Measurements from ENCODE around the gene ZPBP2.

DNA sequence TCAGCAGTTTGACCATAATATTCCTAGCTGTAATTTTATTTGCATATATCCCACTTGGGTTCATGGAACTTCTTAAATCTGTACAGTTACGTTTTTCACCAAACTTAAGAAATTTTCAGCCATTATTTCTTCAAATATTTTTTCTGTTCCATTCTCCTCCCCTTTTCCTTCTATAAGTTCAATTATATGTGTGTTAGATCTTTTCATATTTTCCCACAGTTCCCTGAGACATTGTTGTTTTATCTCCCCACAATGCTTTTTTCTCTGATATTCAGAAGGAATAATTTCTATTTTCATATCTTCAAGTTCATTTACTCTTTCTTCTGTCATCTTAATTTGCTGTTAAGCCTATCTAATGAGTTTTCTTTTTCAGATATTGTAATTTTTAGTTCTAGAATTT lies 29.9 kb upstream of the ZPBP2 start:
- TF ChIP-seq, protein P1, sequence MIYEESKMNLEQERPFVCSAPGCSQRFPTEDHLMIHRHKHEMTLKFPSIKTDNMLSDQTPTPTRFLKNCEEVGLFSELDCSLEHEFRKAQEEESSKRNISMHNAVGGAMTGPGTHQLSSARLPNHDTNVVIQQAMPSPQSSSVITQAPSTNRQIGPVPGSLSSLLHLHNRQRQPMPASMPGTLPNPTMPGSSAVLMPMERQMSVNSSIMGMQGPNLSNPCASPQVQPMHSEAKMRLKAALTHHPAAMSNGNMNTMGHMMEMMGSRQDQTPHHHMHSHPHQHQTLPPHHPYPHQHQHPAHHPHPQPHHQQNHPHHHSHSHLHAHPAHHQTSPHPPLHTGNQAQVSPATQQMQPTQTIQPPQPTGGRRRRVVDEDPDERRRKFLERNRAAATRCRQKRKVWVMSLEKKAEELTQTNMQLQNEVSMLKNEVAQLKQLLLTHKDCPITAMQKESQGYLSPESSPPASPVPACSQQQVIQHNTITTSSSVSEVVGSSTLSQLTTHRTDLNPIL (CRISPR knock-in tag; IDR thresholded peaks at IDR 0.05): no peak
- TF ChIP-seq KLF16 (IDR thresholded peaks at IDR 0.05) (no peak), BRCA1 (IDR thresholded peaks at IDR 0.05) (no peak), BRCA1 (CRISPR knock-in tag; IDR thresholded peaks at IDR 0.05) (no peak), EP300 (IDR thresholded peaks at IDR 0.05; ENCODE audit: low read length) (no peak), FOXJ3 (CRISPR knock-in tag; IDR thresholded peaks at IDR 0.05) (no peak), THAP12 (CRISPR knock-in tag; IDR thresholded peaks at IDR 0.05) (no peak)

Measured in K562 (cell line).